Right lobe of liver (tissue), 6 donors: Measurements from ENCODE around the gene IQSEC1. TPM values are rescaled to one million over a fixed set of nuclear protein-coding genes. Genes with fewer than 3 reads are reported as not detected.
"Not testable (repeated sequence)": the region's sequence is repeated elsewhere in the genome, so short reads cannot be mapped to it uniquely, and the experiment has no call there.

Experiments used
- ATAC-seq, 4 donors: fragments of 200-7000 bp; cut with Tn5 transposase; one replicate each; pipeline ENCODE4 v1.9.1; 2020; ENCODE audit warnings: mild to moderate bottlenecking in 4 of 4, moderate library complexity in 4 of 4
- DNase-seq, 3 donors: peaks; one replicate each; pipeline ENCODE4 v3.0.0-alpha.2; 2020
- H3K27ac ChIP-seq, 3 donors: fragments of 200-600 bp; one replicate each; pipeline ENCODE4 v1.8.0; 2022
- H3K27me3 ChIP-seq, 2 donors: fragments of 200-600 bp; one replicate each; pipeline ENCODE4 v1.8.0; 2022
- H3K36me3 ChIP-seq, 4 donors: fragments of 200-600 bp; sonication (generic) in 1 of 4; one replicate each; pipeline versions ENCODE4 v1.5.1 to v1.8.0; 2017 to 2022; ENCODE audit warnings: control low read depth in 1 of 4
- H3K4me1 ChIP-seq, 4 donors: fragments of 200-600 bp; sonication (generic) in 1 of 4; one replicate each; pipeline versions ENCODE4 v1.5.1 to v1.8.0; 2017 to 2022; ENCODE audit warnings: control low read depth in 1 of 4
- H3K4me3 ChIP-seq, 3 donors: fragments of 200-600 bp; one replicate each; pipeline ENCODE4 v1.8.0; 2022
- H3K9me3 ChIP-seq, 4 donors: fragments of 200-600 bp; sonication (generic) in 1 of 4; one replicate each; pipeline versions ENCODE4 v1.5.1 to v1.8.0; 2017 to 2022; ENCODE audit warnings: control low read depth in 1 of 4
- CTCF ChIP-seq, 4 donors: fragments of 200-600 bp in 3 of 4; fragments of 450-650 bp in 1 of 4; IDR thresholded peaks; one replicate each; pipeline versions ENCODE4 v1.5.1 to v1.8.0; 2016 to 2022; ENCODE audit warnings: antibody characterized with exemption in 4 of 4, mild to moderate bottlenecking in 2 of 4
- POLR2A ChIP-seq: fragments of 450-650 bp; IDR thresholded peaks from one replicate; pipeline ENCODE4 v1.6.1; 2017; ENCODE audit warnings: antibody characterized with exemption, mild to moderate bottlenecking
- WGBS: methylation state at CpG from one replicate; pipeline ENCODE4 v1.1.6; 2018; ENCODE audit warnings: low coverage, low lambda C conversion rate; ENCODE audit not compliant: insufficient coverage; ENCODE audit errors: missing lambda C conversion rate; 5-methylcytosine and 5-hydroxymethylcytosine counted together
- intact Hi-C, 2 donors: fragments of 100-400 bp; cut with DNase I; formaldehyde crosslinking; loops; one replicate each; pipeline versions ENCODE4 v1.11.2 to v1.14.1; 2022
- small RNA-seq, 2 experiments: library from RNA; depleted of rRNA; stranded (forward); fragments of <200 nt; gene quantifications; one replicate each; pipeline ENCODE3, GENCODE V24; 2016
- total RNA-seq, 6 experiments: library from RNA; depleted of rRNA in 2 of 6; stranded (reverse); fragments of >200 nt in 2 of 6; fragmentation: NEBNext Ultra II Directional in 3 of 6; extraction: Animal tissue kit (Norgen Biotek cat#: 25700) in 3 of 6; gene quantifications; one replicate each; pipeline versions ENCODE4 v1.1.0 to v1.2.4, GENCODE V29; 2016 to 2023
- donor health status: DM: no; HTN: yes; CAD: no.
- donor health status: DM: no; HTN: no; CAD: no.
- donor health status: DM: no; HTN: no; CAD: no.
- donor health status: DM: no; HTN: yes; CAD: no.
- donor health status: DM: no; HTN: yes; CAD: no.

Gene IQSEC1
- total RNA-seq, 6 experiments from 2014 or later = 32.1 to 61.3 (median 48.9) TPM

GRCh38 chr3:12856626-12857025 is 216.6 kb downstream of the IQSEC1 start:
- H3K4me3 ChIP-seq = no peak overlapping the region
- DNase-seq = no peak
- no peaks in the 10 kb centered on the region for H3K36me3 ChIP-seq
- no CpG with 5 or more reads among the region's 5 CpGs for WGBS
- H3K27ac ChIP-seq = no peak overlapping the region
- peak in 1 of 4 donors; percentile 7 for ATAC-seq
- no peaks in the 10 kb centered on the region for H3K9me3 ChIP-seq
- TF ChIP-seq POLR2A (no peak), CTCF (IDR thresholded peaks at IDR 0.05) (no peak)
- H3K27me3 ChIP-seq = no peaks in the 10 kb centered on the region
- H3K4me1 ChIP-seq = no peaks in the 10 kb centered on the region
- intact Hi-C loops = no loop called here

GRCh38 chr3:12854565-12854964 is 218.7 kb downstream of the IQSEC1 start:
- H3K27ac ChIP-seq = no peak overlapping the region
- no peaks in the 10 kb centered on the region for H3K27me3 ChIP-seq
- H3K4me3 ChIP-seq = no peak overlapping the region
- 90% methylated on average over 4 of the region's 4 CpGs for WGBS
- intact Hi-C loops = no loop called here
- ATAC-seq = no peak
- H3K9me3 ChIP-seq = no peaks in the 10 kb centered on the region
- H3K4me1 ChIP-seq = no peaks in the 10 kb centered on the region
- no peak for TF ChIP-seq CTCF (IDR thresholded peaks at IDR 0.05)
- no peak for TF ChIP-seq POLR2A
- DNase-seq = no peak
- H3K36me3 ChIP-seq = no peaks in the 10 kb centered on the region

GRCh38 chr3:12853847-12854246 is 219.4 kb downstream of the IQSEC1 start:
- H3K4me3 ChIP-seq, H3K9me3 ChIP-seq, H3K27me3 ChIP-seq, ATAC-seq, intact Hi-C loops, H3K4me1 ChIP-seq, DNase-seq, H3K27ac ChIP-seq, H3K36me3 ChIP-seq: not testable (repeated sequence)
- 64% methylated on average over 1 of the region's 2 CpGs for WGBS

GRCh38 chr3:12852201-12852600 is 221.0 kb downstream of the IQSEC1 start:
- Histone ChIP-seq H3K27ac (no peak overlapping the region), H3K27me3 (no peaks in the 10 kb centered on the region), H3K36me3 (no peaks in the 10 kb centered on the region), H3K9me3 (no peaks in the 10 kb centered on the region), H3K4me3 (no peak overlapping the region), H3K4me1 (no peaks in the 10 kb centered on the region)
- intact Hi-C loops = no loop called here
- no peak for DNase-seq
- ATAC-seq = no peak
- 67% methylated on average over 3 of the region's 3 CpGs for WGBS
- TF ChIP-seq POLR2A (no peak), CTCF (IDR thresholded peaks at IDR 0.05) (no peak)

Small RNAs within 50 kb of the gene (small RNA-seq; reads per million reads assigned to genes)
- gene AC034198.1 = 0 reads per million in 2 experiments
- 0 reads per million in 2 experiments for gene AC069271.1

Other genes with a start within 250 kb of the IQSEC1 start
- gene RPL32, start 231.9 kb downstream of the IQSEC1 start, total RNA-seq = 100 to 1,000 TPM; 322 to 555 (median 472) TPM